Measurements from ENCODE around the gene CARF.
"Not testable (repeated sequence)": the region's sequence is repeated elsewhere in the genome, so short reads cannot be mapped to it uniquely, and the experiment has no call there.

CARF gene, protein sequence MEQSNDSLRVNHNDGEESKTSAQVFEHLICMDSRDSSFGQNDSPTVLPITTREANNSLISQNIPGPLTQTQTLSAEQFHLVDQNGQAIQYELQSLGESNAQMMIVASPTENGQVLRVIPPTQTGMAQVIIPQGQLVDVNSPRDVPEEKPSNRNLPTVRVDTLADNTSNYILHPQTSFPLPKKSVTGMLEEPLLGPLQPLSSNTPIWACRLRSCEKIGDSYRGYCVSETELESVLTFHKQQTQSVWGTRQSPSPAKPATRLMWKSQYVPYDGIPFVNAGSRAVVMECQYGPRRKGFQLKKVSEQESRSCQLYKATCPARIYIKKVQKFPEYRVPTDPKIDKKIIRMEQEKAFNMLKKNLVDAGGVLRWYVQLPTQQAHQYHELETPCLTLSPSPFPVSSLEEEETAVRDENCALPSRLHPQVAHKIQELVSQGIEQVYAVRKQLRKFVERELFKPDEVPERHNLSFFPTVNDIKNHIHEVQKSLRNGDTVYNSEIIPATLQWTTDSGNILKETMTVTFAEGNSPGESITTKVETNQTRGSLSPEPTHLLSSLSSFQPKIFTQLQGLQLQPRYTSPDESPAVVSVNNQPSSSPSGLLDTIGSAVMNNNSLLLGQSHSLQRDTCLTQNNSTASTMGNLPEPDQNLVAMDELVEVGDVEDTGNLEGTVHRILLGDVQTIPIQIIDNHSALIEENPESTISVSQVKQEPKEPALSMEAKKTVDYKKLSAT

DNA sequence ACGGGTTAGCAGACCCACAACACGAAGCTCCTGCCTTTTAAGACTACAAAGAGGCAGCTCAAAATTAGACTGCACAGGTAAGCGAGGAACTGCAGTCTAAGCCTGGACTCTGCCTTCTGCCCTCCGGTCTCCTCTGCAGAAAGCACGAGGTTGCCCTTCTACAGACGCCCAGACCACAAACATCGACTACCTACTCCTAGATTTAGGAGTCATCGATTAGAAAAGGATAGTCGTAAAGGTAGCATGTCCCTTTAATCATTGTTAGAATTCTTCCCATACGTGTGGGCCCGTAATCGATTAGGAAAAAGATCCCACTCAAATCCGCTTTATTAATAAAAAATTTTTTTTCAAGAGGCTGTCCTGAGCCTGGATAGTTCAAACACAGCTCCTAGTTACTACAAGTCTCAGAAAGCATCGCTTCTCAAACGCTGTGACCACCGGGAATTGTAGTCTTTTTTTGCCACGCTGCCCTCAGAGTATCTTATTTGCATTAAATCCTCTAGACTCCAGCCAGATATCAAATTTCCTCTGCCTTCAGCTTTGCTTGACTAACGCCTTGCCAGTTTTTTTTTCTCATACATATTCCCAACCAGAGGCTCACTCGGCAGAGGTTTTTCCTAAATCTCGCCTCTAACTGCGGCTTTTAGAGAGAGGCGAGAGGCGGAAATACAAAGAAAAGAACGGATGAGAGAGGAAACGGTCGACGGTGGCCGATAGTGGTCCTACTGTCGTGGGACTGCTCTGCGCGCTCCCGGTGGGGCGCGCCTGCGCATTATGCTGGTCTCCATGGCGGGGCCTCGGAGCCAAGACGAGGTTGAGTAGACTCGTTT lies at the start of gene CARF, which contains the start of gene WDR12:
Gene CARF (plus strand): TSS at position 764 of the 830 bp plus-strand sequence. CDS start 29,628 bp downstream, outside the sequence.
Gene WDR12 (minus strand): TSS at position 162 of the 830 bp plus-strand sequence. CDS start 197 bp downstream, outside the sequence.
- DNase-seq, result peak; percentile 98

DNA sequence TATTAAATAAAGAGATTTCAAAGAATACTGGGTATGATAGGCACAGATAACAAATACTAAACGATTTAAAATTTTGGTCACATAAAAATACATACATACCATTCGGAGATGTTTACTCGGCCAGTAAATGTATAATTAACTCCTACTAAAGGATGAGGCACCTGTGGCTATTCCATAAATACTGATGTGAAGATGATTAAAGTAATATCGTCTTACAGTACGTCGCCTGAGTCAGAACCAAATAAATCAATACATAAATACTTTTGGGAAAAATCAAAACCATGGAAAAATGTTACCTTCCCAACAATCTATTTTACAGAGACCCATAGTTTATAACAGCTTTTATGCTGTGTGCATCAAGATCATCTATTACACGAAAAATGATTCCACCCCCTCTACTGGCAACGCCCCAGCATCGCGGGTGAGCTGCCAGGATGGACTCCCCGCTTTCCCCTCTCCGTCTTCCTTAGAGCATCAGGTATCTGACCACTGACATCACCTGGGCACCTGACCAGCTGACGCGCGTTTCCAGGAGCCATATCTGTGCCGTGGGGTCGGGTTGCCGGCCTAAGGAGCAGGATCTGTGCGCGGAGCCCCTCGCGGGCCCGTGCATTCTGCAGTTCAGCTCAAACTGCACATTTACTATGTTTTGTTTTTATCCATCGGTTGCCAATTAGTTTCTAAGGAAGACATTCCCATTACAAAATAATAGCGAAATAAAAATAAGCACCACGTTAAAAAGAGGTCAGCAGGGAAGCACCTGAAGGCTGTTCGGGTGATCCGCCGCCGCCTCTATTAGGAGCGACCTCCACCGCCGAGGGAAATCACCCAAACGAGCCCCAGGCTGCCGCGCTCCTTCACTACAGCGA lies 41.4 kb upstream of the CARF start:
- DNase-seq, result peak; percentile 51

DNA sequence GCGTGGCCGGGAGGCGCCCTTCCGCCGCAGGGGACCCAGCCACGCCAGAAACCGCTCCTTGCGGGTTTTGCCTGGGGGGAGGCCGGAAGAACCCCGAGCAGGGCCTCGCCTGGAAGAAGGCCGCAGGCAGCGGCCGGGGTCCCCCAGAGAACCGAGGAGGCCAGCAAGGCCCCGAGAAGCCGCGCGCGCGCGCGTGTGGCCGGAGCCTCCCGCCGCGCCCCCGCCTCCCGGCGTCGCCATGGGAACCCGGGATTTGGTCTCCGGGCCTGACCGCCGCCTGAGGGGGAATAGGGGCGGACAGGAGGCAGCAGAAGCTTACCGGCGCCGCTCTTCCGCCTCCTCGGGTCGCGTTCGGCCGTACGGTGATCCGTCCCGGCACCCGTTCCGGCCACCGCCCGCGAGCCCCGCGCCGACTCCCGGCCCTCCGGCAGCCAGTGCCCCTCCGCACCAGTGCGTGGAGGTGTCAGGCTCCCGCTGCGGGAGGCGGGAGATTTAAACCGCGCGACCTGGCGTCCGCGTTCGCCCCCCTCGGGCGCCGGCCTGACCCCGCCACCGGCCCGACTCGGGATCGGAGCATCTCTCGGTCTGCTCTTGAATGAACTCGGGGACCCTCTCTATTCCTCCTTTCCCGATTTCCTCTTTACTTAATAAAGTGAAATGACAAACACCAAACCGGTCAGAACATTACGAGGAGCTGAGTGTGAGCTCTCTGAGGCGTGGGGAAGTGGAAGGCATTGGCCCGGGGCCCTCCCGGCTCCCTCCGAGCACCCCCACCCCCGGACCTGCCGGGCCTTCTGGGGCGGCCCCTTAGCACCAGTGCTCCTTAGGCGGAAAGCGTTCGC lies 40.6 kb upstream of the CARF start, which contains the start of gene ICA1L:
Gene ICA1L (minus strand): TSS at position 467 of the 842 bp plus-strand sequence. CDS start 42,757 bp downstream, outside the sequence.
- DNase-seq, result peak; percentile 52

DNA sequence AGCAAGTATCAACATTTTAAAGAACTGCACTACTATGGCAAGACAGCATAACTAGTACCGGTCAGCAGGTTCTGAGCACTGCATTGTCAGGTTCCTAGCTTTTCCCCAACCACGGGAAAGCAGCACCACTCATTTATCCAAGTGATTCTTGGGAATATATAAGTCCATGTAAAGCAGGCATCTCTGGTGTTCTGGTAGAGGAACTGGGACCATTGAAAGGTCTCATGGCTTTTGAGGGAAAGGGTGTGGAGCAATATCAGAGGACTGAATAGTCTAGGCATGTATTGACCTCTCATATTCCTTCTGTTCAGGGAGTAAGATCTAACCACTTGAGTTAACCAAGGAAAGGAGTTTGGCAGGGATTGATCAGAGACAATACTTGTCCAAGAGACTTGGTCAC lies 34.4 kb upstream of the CARF start:
- no peak for DNase-seq

DNA sequence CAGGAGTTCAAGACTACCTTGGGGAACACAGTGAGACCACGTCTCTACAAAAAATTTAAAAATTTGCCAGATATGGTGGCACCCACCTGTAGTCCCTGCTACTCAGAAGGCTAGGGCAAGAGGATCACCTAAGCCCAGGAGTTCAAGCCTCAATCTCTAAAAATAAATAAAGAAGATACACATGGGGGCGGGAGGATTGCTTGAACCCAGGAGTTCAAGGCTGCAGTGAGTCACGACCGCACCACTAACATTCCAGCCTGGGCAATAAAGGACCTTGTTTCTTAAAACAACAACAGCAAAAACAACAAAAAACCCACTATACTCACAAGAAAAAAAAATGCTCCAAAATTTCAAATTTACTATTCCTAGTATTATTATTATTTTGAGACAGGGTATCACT lies 30.5 kb upstream of the CARF start:
- DNase-seq, result no peak

DNA sequence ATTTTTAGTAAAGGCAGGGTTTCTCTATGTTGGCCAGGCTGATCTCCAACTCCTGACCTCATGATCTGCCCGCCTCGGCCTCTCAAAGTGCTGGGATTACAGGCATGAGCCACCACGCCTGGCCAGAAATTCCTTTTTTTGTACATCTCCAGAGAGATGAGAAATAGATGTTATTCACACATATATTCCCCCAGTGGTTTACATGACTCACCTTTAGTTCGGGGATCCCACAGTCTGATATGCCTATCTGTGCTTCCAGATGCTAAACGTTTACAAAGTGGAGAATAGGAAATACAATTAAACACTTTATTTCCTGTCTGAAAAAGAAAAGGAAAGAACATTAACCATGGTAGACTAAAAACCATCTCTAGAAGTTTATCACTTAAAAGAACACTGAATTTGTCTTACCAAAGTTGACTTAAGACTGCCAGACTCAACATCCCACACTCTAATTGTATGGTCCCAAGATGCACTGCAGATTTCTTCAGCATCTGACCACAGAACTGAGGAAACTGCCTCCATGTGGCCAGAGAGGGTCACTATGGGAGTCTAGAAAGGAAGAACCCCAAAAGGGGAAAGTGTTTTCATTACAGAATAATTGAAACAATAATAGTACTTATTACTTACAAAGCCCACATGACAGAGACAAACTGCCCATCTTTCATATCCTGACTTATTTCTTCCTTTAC lies 27.9 kb upstream of the CARF start:
- DNase-seq, result no peak

DNA sequence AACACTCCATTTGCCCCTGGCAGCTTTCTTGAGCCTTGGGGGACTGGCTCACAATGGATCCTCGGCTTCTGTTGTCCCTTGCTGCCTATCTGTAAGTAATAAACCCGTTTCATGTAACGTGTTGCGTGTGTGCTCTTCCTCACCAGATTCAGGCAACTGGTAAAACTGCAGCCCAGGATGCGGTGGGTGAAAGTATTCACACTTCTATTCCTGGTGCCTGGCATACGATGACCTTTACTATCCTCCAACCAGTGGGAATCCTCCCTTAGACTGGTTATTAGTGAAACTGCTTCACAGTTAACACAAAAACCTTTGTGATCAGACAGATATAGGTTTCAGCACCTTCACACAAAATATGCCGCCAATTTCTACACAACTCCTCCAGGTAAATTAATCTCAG lies 26.9 kb upstream of the CARF start:
- DNase-seq, result no peak

DNA sequence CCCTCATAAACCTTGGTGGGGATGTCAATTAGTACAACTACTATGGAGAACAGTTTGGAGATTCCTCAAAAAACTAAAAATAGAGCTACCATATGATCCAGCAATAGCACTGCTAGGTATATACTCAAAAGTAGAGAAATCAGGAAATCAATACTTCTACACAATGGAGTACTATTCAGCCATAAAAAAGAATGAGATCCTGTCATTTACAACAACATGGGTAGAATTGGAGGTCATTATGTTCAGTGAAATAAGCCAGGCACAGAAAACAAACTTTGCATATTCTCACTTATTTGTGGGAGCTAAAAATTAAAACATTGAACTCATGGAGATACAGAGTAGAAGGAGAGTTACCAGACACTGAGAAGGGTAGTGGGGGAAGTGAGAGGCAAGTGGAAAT lies 6.6 kb upstream of the CARF start:
- DNase-seq, result not testable (repeated sequence)

DNA sequence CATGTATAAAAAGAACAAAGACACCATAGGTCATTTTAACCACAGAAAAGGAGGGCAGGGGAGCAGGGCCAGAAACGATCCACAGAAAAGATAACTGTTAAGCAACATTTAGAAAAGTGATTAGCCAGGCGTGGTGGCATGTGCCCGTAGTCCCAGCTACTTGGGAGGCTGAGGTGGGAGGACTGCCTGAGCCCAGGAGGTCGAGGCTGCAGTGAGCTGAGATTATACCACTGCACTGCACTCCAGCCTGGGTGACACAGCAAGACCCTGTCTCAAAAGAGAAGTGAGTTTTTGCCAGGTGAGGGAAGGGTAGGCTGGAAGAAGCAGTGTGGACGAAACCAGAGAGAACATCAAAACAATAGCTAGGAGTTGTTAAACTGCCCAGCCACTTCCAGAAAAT lies 3.9 kb upstream of the CARF start:
- DNase-seq, result no peak

DNA sequence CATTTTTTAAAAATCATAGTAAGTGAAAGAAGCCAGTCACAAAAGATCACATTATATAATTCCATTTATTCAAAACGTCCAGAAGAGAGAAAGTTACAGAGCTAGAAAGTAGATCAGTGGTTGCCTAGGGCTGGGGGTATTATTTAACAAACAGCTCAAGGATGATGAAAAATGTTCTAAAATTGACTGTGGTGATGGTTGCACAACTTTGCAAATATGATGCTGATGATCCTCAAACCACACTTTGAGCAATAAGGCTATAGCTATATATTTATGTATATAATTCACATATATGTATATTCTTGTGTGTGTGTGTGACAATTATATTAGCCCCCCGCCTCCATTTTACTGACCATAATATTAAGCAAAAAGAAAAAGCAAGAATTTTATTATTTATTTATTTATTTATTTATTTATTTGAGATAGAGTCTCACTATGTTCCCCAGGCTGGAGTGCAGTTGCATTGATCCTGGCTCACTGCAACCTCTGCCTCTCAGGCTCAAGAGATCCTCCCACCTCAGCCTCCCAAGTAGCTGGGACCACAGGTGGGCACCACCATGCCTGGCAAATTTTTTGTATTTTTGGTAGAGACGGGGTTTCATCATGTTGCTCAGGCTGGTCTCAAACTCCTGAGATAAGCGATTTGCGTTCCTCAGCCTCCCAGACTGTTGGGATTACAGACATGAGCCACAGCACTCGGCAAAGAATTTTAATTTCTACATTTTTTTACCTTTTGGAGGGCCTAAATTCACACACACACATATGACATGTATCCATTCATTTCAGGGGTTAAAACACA lies 2.5 kb upstream of the CARF start:
- no peak for DNase-seq

DNA sequence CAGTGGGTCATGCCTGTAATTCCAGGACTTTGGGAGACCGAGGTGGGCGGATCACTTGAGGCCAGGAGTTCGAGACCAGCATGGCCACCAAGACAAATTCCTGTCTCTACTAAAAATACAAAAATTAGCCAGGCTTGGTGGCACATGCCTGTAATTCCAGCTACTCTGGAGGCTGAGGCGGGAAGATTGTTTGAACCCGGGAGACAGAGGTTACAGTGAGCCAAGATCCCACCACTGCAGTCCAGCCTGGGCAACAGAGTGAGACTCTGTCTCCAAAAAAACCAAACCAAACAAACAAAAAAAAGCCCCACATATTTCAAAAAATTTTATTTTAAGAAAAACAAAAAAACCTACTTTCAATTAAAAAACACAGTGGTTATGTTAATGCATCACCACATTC lies 1.8 kb upstream of the CARF start:
- not testable (repeated sequence) for DNase-seq

DNA sequence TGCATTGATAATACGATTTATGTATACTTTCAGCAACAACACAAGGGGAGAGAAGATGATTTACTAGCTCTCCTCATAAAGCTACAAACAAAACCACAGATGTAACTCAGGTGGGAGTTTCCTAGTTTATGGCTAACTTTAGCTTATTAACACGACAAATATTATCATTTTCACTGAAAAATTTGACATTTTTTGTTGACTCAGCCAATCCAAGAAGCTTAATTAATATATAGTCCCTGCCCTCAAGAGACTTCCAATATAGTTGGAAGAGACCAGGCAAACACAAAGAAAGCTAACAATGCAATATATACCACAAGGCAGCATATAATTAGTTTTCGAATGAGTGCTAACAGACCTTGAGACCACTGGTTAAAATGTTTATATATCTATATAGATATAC lies 1.4 kb upstream of the CARF start:
- DNase-seq, result no peak

DNA sequence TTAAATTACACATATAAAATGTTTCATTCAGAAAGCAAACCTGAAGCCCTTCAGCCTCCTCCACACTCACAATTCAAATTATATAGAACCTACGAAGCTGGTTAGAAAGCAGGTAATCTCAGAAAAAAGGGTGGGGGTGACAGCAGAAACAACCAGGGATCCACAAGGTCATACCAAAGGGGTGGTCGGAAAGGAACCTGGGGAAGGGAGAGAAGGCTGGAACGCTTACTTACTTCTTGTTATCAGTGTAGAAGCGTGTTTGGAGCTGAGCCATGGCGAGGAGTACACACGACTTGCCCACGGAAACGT lies 918 bp upstream of the CARF start:
- DNase-seq, result no peak

DNA sequence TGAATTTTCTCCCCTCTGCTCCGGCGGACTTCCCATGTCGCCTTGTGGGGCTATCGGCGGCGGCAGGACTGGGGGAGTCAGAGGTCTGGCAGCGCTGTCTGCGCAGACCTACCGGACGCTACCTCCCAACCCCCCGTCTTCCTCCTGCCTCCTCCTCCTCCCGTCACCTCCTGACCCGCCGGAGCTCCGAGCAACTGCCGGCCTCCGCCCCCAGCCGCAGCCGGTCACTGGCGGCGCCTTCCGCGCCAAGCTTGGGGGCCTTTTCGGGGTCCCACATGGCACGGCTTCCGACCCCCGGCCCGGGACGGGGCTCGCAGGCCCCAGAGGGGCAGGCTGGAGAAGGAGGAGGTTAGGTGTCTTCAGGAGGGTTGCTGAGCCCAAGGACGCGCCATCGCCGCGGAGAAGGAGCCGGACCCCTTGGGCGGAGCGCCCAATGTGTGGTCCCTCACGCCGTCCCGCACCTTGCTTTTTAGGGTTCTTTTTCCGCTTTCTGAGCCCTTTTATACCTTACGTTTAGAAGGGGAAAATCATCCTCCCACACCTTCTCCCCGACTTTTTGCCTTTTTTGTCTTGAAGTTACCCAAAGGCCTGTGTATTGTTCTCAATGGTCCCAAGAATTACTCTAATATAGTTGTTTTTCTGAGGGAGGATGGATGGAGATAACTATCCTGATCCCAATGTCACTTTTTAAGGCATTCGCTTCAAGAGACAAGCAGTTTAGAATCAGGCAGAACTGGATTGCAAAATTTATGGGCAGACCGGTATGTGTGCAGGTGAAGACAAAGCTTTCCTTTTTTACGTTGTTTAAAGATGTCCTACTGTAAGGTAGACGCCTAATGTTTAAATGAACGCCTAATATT lies 497 bp downstream of the CARF start:
- peak; percentile 7 for DNase-seq

DNA sequence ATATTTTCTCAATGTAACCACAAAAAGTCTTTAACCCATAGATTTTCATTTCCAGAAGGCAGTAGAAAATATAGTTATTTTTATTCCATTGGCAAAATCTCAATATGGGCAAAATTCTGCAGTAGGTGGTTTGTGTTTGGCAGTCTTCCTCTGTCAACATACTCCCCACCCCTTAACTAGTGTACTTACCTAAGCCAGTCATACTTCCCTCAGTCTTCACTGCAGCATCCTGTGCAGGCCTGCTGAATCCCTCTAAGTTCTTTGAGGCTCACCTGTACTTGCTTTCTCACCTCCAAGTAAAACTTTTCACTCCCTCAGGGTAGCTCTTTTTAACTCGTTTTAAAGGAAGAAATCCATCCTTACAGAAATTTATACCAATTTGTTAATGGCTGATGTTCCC lies 6.8 kb downstream of the CARF start:
- DNase-seq, result no peak

DNA sequence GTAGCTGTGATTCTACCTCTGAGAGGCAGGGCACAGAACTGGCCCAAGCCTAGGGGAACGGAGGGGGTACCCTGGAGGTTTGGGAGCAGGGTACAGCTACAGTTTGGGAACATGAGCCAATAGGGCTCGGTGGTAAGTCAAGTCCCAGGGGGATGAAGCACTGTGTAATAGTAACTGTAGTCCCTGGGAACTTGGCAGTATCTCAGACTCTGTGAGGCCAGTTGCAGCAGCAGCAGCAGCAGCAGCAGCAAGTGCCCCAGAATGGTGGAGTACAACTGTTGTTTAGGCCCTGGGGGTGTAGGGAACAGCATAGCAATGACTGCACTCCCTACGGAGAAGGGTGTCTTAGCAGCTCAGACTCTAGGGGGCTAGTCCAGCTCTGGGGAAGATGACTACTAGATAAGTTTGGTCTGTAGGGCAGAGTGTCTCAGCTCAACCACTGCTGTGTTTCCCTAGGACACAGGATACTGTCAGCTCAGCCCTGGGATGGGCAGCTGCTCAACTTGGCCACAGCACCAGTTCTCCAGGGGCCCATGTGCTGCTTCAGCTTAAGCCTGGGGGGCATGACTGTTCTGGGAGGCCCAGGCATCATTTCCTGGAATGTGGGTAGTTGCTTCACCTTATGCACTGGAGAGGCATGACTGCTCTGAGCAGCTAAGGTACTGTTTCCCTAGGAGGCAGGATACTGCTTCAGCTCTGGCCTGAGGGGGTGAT lies 20.5 kb downstream of the CARF start:
- DNase-seq, result no peak

DNA sequence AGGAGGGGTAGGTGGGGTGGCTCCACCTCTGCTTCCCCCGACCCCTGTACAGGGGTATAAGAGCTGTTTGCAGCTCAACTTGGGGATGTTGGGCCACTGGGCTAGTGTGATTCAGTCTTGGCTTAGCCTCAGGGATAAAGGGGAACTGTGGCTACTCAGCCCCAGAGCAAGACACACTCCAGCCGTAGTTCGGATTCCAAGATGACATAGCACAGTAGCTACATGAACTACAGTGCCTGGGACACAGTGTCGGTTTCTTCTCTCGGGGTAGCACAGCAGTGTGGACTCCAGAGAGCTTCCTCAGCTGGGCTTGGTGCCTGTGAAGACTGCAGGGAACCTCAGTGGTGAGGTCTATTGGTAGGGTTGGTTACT lies 21.1 kb downstream of the CARF start:
- DNase-seq, result no peak

DNA sequence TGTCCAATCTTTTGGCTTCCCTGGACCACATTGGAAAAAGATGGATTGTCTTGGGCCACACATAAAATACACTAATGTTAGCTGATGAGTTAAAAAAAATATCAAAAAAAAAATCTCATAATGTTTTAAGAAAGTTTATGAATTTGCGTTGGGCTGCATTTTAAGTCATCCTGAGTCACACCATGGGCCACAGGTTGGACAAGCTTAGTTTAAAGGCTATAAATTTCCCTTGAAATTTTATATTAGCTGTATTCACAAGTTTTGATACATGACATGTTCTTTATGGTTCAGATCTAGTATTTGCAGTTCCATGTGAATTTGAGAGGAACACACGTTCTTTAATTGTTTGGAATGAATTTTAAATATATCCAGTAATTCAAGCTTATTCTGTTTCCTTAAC lies 21.9 kb downstream of the CARF start:
- DNase-seq, result no peak
